ENCODE measurements around the gene SYNGR3.

GRCh38 chr16:1944612-1945199, 45.1 kb upstream of the SYNGR3 start:
- TF ChIP-seq ZNF274 (IDR thresholded peaks at IDR 0.05; ENCODE audit: low read depth, low read length) (no peak), YY1 (IDR thresholded peaks at IDR 0.05; ENCODE audit: insufficient read depth, insufficient read length) (no peak), SUZ12 (IDR thresholded peaks at IDR 0.05; ENCODE audit: extremely low read depth, insufficient read depth, insufficient read length) (no peak)

Measured in NT2/D1 (cell line).